Lower lobe of right lung (tissue), 2 donors: ENCODE data around the gene VIPR2. TPM values are rescaled to one million over a fixed set of nuclear protein-coding genes. Genes with fewer than 3 reads are reported as not detected.
A peak's percentile ranks its signal among the peaks of the same experiment; 100 is the strongest.

Experiments used
- ATAC-seq, 2 donors: fragments of 200-7000 bp; cut with Tn5 transposase; one replicate each; pipeline ENCODE4 v1.9.1; 2020 to 2022; ENCODE audit warnings: mild to moderate bottlenecking in 2 of 2, moderate library complexity in 2 of 2
- DNase-seq: peaks from one replicate; pipeline ENCODE4 v3.0.0-alpha.2; 2020
- H3K27ac ChIP-seq: fragments of 200-600 bp; one replicate; pipeline ENCODE4 v1.8.0; 2022
- H3K27me3 ChIP-seq: fragments of 200-600 bp; one replicate; pipeline ENCODE4 v1.8.0; 2022; ENCODE audit warnings: low read depth
- H3K36me3 ChIP-seq: fragments of 200-600 bp; one replicate; pipeline ENCODE4 v1.8.0; 2022; ENCODE audit warnings: mild to moderate bottlenecking
- H3K4me1 ChIP-seq: fragments of 200-600 bp; one replicate; pipeline ENCODE4 v1.8.0; 2022
- H3K4me3 ChIP-seq: fragments of 200-600 bp; one replicate; pipeline ENCODE4 v1.8.0; 2022; ENCODE audit warnings: mild to moderate bottlenecking
- H3K9me3 ChIP-seq: fragments of 200-600 bp; one replicate; pipeline ENCODE4 v1.8.0; 2022
- intact Hi-C: fragments of 100-400 bp; cut with DNase I; formaldehyde crosslinking; loops from one replicate; pipeline ENCODE4 v1.11.0; 2022
- total RNA-seq: library from RNA; stranded (reverse); fragmentation: NEBNext Ultra II Directional; extraction: Animal tissue kit (Norgen Biotek cat#: 25700); gene quantifications from one replicate; pipeline ENCODE4 v1.2.1, GENCODE V29; 2021
- TF ChIP-seq, protein P1 (sequence below): fragments of 200-600 bp; IDR thresholded peaks from one replicate; pipeline ENCODE4 v1.8.0; 2022; ENCODE audit warnings: antibody characterized with exemption, mild to moderate bottlenecking
- donor health status: DM: no; HTN: yes; CAD: no; lungs with severe emphysema.

The VIPR2 gene
- total RNA-seq, 1 donor from 2014 or later, result 0.80 TPM

DNA sequence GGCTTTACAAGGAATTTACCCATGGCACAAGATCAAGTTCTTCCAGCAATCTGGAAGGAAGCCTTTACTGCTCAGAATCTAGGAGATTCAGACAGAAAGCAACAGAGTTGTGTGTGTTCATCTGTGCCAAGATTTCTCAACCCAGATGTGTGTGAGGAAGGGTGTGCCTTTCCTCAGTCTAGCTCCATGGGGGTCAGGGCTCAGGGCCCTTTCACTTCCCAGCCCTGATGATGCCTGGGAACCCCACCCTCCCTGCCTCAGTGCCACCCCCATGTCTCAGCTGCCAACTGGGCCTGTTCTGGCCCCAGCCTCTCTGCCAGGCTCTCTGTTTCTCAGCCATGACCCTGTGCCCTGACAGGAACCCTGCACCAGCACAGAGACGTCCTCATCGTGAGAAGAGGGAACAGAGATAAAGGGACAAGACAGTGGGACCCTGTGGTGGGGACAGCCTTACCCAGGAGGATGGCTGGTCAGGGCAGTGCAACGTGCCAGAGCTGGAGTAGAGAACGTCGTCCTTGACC, 102.0 kb downstream of the VIPR2 start:
- no peaks in the 10 kb centered on the region for H3K4me1 ChIP-seq
- no peak overlapping the region for H3K27ac ChIP-seq
- intact Hi-C loops, result no loop called here
- DNase-seq, result no peak
- peak in 1 of 2 donors; percentile 27 for ATAC-seq
- H3K9me3 ChIP-seq, result no peaks in the 10 kb centered on the region
- H3K27me3 ChIP-seq, result no peaks in the 10 kb centered on the region
- H3K36me3 ChIP-seq, result no peaks in the 10 kb centered on the region
- no peak overlapping the region for H3K4me3 ChIP-seq
- TF ChIP-seq, protein P1, sequence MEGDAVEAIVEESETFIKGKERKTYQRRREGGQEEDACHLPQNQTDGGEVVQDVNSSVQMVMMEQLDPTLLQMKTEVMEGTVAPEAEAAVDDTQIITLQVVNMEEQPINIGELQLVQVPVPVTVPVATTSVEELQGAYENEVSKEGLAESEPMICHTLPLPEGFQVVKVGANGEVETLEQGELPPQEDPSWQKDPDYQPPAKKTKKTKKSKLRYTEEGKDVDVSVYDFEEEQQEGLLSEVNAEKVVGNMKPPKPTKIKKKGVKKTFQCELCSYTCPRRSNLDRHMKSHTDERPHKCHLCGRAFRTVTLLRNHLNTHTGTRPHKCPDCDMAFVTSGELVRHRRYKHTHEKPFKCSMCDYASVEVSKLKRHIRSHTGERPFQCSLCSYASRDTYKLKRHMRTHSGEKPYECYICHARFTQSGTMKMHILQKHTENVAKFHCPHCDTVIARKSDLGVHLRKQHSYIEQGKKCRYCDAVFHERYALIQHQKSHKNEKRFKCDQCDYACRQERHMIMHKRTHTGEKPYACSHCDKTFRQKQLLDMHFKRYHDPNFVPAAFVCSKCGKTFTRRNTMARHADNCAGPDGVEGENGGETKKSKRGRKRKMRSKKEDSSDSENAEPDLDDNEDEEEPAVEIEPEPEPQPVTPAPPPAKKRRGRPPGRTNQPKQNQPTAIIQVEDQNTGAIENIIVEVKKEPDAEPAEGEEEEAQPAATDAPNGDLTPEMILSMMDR, result no peak

DNA sequence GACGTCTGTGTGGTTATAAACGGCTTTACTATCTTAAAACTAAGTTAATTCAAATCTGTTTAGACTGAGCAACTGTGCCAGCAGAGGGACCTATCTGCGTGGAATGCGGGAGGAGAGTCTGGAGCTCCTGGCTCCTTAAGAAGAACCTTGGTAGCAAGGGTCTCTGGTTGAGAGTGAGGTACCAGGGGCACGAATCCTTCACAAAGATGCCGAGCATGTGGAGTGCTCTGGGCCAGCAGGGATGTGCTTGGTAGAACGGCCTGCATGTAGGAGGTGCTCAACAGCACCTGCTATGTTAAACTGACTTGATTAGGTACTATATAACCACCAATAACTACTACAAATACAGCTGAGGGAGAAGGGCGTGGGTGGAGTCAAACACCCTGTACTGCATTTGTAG, 102.6 kb downstream of the VIPR2 start:
- no peaks in the 10 kb centered on the region for H3K4me1 ChIP-seq
- H3K4me3 ChIP-seq, result no peak overlapping the region
- no peaks in the 10 kb centered on the region for H3K36me3 ChIP-seq
- TF ChIP-seq, protein P1, result no peak
- no peak for DNase-seq
- no peaks in the 10 kb centered on the region for H3K27me3 ChIP-seq
- H3K9me3 ChIP-seq, result no peaks in the 10 kb centered on the region
- intact Hi-C loops, result no loop called here
- no peak overlapping the region for H3K27ac ChIP-seq
- ATAC-seq, result no peak

DNA sequence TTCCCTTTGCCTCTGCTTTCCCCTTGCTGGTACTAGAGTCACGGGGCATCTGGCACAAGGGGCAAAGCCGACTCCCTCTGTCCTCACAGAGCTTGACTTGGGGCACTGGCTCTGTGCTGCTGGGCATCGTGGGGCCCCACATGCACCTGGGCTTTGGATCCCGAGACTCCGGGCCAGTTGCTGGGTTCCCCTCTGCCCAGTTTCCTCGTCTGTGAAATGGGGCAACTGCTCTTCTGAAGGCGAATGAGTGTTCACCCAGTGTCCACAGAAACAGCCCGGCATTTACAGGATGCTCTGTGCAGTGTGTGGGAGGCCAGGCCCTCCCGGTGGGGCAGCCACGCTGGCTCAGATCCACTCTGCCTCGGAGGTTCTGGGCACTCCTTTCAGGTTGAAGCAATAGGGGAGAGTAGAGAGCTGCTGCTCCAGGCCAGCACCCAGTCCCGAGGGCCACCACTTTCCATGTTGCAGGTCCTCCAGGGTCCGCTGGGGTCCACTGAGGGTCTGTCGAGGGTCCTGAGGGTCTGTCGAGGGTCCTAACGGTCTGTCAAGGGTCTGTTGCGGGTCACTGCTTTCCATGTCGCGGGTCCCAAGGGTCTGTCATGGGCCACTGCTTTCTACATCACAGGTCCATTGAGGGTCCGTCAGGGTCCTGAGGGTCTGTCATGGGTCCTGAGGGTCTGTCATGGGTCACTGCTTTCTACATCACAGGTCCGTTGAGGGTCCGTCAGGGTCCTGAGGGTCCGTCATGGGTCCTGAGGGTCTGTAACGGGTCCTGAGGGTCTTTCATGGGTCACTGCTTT, 103.6 kb downstream of the VIPR2 start:
- Histone ChIP-seq H3K9me3 (no peaks in the 10 kb centered on the region), H3K27me3 (no peaks in the 10 kb centered on the region), H3K4me3 (no peak overlapping the region), H3K4me1 (no peaks in the 10 kb centered on the region), H3K27ac (no peak overlapping the region), H3K36me3 (no peaks in the 10 kb centered on the region)
- DNase-seq, result no peak
- intact Hi-C loops, result no loop called here
- ATAC-seq, result no peak
- TF ChIP-seq, protein P1, result no peak

DNA sequence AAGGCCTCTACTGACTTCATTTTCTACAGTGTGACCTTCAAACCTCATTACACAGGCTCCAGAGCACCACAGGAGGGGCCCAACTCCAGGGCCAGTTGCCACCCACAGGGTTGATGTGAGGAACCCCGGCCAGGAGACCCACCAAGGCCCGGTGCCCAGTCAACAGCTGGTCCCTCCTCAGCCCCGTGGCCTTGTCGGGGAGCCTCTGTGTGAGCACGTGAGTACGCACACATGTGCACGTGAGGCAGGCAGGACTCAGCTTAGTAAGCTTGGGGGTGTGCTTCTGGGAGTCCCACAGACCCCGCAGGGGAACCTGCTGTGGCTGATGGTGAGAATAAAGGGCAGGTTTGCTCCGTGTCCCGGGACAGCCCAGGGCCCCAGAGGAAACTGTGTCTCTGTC, 104.5 kb downstream of the VIPR2 start:
- DNase-seq, result no peak
- Histone ChIP-seq H3K9me3 (no peaks in the 10 kb centered on the region), H3K27ac (no peak overlapping the region), H3K27me3 (no peaks in the 10 kb centered on the region), H3K4me3 (no peak overlapping the region), H3K4me1 (no peaks in the 10 kb centered on the region), H3K36me3 (no peaks in the 10 kb centered on the region)
- TF ChIP-seq, protein P1, result no peak
- intact Hi-C loops, result no loop called here
- no peak for ATAC-seq

DNA sequence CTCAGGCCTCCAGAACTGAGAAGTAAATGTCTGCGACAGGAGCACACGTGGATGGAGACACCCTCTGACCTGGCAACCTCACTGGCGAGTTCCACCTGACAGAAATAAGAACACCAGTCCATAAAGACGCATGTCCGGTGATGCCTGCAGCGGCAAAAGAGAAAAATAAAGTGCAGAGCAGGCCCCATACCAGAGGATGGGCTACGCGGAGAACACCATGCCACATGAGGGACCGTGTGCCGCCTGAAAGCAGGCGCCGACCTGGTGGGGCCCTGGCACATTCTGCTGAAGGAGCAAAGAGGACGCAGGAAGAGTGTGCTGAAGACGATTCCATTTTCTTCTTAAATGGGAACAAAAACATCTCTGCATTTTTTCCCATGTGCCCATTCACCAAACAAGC, 105.0 kb downstream of the VIPR2 start:
- H3K36me3 ChIP-seq, result no peaks in the 10 kb centered on the region
- no peak overlapping the region for H3K4me3 ChIP-seq
- intact Hi-C loops, result no loop called here
- TF ChIP-seq, protein P1, result no peak
- no peaks in the 10 kb centered on the region for H3K27me3 ChIP-seq
- H3K9me3 ChIP-seq, result no peaks in the 10 kb centered on the region
- ATAC-seq (no peak), DNase-seq (no peak)
- no peaks in the 10 kb centered on the region for H3K4me1 ChIP-seq
- no peak overlapping the region for H3K27ac ChIP-seq
